Measurements from ENCODE around the gene PDZRN3.

- no peak for TF ChIP-seq POLR2AphosphoS5 (IDR thresholded peaks at IDR 0.05; ENCODE audit: low read depth, low read length)
- no peak for TF ChIP-seq SIN3A (IDR thresholded peaks at IDR 0.05; ENCODE audit: borderline replicate concordance, insufficient read depth, low read depth, low read length)
- TF ChIP-seq CTCF (IDR thresholded peaks at IDR 0.05) = no peak
Observed at GRCh38 chr3:73503781-73504180, 121.0 kb downstream of the PDZRN3 start.
